ENCODE results near the gene CHST5.

GRCh38 chr16:75550211-75550662, 14.3 kb upstream of the CHST5 start:
- TF ChIP-seq CTCF (IDR thresholded peaks at IDR 0.05) = peak; percentile 24 to 80 (median 48)
- no peak for TF ChIP-seq POLR2A (IDR thresholded peaks at IDR 0.05)

All from esophagus squamous epithelium (tissue), 4 donors.